Fibroblast of gingiva (primary cell): ENCODE data around the gene FNDC3A.
"Not testable (repeated sequence)": the region's sequence is repeated elsewhere in the genome, so short reads cannot be mapped to it uniquely, and the experiment has no call there.

Experiments
- DNase-seq: peaks from one replicate; pipeline ENCODE4 v3.0.0-alpha.2; 2011; ENCODE audit warnings: low read depth

The FNDC3A gene

DNA sequence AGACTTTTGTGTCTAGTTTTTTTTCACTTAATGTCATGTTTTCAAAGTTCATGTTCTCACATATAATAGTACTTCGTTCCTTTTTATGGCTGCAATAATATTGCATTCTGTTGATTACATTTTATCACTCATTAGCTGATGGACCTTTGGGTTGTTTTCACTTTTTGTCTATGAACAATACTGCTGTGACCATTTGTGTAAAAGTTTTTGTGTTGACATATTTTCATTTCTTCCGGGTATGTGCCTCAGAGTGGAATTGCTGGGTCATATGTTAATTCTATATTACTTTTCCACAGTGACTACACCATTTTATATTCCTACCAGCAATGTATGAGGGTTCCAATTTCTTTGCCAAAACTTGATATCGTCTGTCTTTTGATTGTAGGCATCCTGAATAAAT lies 158.6 kb downstream of the FNDC3A start:
- no peak for DNase-seq

DNA sequence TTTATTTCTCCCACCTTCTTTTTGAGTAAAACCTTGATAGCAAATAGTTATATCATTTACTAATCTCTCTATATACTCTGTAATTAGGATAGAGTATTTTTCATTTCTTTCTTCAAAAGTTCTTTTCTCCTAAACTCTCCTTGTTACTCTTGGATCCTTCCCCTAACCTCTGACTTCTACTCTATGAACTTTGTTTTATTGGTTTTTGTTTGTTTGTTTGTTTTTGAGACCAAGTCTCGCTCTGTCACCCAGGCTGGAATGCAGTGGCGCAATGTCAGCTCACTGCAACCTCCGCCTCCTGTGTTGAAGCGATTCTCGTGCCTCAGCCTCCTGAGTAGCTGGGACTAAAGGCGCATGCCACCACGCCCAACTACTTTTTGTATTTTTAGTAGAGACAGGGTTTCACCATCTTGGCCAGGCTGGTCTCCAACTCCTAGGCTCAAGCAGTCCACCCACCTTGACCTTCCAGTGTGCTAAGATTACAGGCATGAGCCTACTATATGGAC lies 161.5 kb downstream of the FNDC3A start:
- DNase-seq = not testable (repeated sequence)

DNA sequence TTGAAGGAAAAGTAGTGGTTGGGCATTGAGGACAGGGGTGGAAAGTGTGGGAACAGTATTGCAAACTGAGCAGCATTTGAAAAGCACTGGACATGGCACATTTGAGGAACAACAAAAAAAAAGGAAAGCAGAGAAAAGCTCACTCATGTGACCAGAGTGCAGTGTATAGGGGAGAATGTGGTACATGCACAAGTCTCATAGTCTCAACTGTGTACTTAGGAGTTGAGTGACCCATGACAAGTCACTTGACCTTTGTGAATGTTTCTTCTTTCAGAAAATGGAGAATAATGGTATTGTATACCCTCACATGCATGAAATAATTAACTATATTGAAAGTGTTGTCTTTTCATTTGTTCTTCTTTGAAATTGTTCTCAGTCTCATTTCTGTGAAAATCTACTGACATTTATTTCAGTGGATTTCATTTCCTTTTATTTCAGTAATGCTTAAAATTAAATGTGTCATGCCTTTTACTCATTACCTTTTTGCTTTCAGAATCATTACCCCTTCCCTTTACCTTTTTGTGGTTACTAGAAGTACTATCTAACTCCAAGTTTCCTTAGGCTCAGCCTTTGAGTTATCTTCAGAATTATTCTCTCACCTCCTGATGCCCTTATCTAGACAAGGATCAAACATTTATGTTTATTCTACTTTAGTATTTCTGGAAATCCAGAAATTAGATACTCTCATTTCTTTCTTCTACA lies 165.3 kb downstream of the FNDC3A start:
- DNase-seq = no peak

DNA sequence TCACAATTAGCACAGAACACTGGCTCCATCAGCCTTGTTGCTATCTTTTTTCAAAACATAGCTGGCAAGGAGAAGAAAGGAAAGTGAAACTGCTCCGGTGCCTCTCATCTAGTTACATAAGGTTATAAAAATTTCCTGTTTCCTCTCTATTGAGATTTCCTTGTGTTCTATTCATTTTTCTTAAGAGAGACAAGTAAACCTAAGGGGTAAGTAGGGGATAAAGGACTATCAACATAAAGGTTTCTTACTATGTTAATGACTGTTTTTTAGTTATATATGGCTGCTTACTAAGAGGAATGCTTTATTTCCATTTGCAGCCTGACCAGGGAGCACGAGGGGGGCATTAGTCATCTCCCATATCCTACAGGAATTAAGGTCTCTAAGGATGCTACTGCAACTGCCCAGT lies 171.2 kb downstream of the FNDC3A start:
- no peak for DNase-seq

DNA sequence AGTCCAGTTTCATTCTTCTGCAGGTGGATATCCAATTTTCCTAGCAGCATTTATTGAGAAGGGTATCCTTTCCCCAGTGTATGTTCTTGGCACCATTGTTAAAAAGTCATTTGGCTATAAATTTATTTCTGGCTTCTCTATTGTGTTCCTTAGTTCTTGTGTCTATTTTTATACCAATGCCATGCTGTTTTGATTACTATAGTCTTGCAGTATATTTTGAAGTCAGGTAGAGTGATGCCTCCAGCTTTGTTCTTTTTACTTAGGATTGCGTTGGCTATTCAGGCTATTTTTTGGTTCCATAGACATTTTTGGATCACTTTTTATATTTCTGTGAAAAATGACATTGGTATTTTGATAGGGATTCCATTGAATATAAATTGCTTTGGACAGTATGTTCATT lies 172.7 kb downstream of the FNDC3A start:
- no peak for DNase-seq

DNA sequence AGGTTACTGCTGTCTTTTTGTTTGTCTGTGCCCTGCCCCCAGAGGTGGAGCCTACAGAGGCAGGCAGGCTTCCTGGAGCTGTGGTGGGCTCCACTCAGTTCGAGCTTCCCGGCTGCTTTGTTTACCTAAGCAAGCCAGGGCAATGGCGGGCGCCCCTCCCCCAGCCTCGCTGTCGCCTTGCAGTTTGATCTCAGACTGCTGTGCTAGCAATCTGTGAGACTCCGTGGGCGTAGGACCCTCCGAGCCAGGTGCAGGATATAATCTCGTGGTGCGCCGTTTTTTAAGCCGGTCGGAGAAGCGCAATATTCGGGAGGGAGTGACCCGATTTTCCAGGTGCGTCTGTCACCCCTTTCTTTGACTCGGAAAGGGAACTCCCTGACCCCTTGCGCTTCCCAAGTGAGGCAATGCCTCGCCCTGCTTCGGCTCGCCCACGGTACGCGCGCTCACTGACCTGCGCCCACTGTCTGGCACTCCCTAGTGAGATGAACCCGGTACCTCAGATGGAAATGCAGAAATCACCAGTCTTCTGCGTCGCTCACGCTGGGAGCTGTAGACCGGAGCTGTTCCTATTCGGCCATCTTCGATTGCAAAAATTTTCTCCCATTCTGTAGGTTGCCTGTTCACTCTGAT lies 182.4 kb downstream of the FNDC3A start:
- DNase-seq = not testable (repeated sequence)

DNA sequence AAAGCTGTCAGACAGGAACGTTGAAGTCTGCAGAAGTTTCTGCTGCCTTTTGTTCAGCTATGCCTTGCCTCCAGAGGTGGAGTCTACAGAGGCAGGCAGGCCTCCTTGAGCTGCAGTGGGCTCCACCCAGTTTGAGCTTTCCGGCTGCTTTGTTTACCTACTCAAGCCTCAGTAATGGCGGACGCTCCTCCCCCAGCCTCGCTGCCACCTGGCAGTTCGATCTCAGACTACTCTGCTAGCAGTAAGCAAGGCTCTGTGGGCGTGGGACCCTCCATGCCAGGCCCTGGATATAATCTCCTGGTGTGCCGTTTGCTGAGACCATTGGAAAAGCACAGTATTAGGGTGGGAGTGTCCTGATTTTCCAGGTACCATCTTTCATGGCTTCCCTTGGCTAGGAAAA lies 187.4 kb downstream of the FNDC3A start:
- DNase-seq = not testable (repeated sequence)

DNA sequence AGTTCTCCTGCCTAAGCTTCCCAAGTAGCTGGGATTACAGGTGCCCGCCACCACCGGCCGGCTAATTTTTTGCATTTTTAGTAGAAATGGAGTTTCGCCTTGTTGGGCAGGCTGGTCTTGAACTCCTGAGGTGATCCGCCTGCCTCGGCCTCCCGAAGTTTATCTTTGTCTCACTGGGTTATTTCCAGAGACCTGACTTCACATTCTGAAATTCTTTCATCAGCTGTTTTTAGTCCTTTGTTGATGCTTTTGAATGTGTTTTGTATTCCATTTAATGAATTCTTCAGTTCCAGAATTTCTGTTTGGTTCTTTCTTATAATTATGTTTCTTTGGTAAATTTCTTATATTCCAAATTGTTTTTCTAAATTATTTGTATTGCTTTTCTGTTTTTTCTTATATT lies 189.0 kb downstream of the FNDC3A start:
- DNase-seq = no peak

DNA sequence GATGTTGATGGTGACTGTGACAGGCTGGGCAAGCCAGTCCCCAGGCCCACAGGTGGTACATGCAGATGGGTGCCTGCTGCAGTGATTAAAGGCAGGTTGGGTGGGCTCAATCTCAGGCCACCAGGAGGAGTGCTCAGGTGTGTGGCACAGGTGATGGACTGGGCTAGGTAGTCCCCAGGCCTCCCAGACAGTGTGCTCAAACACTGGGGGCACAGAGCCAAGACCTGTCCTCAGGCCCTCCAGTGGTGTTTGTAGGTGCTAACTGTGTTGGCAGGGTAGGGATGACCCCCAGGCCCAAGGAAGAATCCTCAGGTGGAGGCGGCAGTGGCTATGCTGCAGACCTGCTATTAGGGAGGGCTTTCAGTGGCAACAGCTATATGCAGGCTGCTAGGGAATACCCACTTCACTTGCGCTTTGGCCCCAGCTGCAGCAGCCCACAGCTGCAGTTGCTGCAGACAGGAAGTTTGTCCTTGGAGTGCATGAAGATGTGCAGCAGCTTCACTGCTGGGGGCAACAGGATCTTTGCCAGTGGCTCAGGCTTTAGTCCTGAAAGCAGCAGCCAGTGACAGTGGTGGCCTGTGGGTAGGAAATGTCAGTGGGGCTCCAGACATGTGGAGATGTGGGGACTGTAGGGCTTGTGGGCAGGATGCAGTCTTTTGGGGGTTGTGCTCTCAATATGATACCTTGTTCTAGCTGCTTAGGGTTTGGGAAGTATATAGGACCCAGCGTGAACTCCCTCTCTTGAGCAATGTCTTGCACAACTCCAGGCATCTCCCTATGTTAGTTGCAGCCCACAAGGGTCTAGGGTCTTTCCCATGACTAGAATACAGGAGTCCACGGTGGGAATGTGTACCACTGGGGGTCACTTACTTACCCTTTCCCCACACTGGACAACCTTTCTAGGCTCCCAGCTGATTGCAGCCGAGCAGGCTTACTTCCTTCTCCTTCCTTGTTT lies 190.4 kb downstream of the FNDC3A start:
- DNase-seq = peak; percentile 2

DNA sequence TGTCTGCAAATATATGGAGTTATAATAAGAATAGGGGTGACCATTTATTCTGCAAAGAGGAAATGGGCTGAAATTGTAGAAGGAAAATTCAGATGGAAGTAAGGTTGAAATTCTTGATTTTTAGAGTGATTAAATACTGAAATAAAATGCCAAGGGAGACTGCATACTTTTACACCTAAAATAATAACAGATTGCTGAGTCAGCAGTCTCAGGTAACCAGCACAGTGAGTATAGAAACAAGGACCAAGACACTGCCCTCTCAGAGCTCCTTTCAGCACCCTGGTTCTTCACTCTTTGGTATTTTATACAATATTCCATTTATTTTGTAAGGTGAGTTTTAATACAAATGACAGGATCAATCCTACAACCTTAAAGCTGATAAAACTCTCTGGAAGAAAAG lies 195.6 kb downstream of the FNDC3A start:
- DNase-seq = no peak

DNA sequence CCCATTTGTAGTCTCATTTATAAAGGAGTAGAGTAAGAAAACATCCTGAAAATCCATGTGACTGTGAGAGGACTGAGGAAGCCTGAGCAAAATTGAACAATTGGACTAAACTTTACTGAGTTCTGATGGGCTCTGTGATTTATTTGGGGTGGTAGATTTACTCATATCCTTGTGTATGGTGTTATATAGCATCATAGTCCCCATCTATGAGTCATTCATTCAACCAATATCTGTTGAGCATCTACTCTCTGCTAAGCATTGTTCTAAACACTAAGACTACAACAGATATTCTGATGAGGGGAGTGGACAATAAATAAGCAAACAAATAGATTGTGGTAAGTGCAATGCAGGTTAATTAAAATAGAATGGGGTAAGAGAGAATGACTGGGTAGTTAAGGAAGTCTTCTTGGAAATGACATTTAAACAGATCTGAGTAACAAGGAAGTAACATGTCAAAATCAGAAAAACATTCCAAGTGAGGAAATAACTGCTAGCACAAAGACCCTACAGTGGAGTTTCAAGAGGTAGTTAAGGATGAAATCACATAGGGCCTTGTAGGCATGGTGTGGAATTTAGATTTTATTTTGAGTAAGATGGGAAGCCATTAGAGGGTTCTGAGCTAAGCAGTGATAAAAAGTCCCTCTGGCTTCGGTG lies 208.1 kb downstream of the FNDC3A start:
- DNase-seq = no peak

DNA sequence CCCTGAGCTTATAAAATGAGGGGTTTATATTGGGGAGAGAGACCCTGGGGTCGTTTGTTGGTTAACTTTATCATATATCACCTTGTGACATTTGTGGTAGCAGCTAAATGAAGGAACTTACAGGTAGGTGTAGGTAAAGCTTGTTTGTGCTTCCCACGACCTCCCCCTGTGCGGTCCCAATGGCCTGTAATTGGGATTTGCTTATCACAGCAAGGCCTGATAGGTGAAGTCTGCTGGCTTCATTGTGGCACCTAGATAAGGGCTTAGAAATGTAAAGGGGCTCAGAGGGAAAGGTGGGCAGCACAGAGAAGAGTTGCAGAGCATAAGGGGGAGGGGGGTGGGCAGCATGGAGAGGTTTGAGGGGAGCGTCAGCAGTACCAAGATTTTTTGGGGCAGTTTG lies 208.9 kb downstream of the FNDC3A start:
- no peak for DNase-seq

DNA sequence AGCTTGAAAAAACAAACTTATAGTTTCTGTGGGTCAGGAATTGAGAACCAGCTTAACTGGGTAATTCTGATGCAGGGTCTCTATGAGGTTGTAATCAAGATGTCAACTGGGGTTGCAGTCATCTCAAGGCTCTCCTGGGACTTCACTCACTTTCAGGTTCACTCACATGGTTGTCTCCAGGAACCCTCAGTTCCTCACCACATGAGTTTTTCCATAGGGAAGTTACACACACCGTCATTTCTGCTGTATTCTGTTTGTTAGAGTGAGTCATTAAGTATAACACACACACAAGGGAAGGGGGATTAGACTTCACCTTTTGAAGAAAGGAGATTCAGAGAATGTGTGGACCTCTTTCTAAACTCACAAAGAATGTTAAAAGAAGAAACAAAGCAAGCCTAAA lies 209.6 kb downstream of the FNDC3A start:
- no peak for DNase-seq

DNA sequence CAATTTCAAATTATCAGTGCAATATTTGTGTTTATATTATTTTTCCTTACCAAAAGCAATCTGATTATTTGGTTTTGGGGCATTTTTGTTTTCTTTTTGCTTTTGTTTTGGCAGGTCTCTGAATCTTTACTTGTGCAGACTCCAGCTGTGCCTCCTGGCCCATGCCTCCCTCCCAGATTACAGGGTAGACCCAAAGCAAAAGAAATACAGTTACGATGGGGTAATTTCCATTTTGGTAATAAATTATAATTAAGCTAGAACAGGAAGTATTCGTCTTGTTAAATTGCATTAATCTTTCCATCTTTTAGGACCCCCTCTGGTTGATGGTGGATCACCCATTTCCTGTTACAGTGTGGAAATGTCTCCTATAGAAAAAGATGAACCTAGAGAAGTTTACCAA lies 215.2 kb downstream of the FNDC3A start:
- no peak for DNase-seq

DNA sequence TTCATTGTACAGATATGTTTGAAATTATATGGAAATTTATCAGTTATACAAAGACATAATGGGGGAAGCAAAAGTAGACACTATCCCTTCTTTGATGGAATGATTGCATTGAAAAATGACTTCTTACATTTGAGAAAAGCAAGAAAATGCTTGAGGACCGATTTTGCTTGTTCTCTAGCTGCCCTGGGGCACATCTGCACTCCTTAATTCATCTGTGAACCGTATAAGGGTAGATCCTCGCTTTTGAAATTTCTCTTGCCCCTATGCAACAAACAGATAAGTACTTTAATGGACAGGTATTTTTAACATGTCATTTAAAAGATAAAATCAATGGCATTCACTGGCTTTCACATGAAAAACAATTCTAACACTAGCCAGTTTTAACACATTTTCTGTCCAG lies 230.9 kb downstream of the FNDC3A start:
- DNase-seq = no peak

DNA sequence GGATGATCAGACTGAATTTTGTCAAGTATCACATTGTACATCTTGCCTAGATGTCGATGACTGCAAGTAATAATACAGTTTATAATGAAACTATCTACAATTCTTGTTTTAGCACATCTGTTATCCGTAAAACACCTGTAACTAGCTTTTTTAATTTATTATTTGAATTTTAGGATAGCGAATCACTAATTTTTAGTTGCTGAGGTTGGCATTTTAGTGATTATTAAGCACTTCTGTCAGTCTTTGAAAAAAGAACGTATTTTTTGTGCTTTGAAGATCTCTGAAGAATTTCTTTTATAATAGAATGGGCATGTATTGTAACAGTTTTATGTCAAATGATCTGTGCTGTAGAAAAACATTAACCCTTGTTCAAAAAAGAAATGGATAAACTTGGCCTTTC lies 232.9 kb downstream of the FNDC3A start:
- DNase-seq = no peak

DNA sequence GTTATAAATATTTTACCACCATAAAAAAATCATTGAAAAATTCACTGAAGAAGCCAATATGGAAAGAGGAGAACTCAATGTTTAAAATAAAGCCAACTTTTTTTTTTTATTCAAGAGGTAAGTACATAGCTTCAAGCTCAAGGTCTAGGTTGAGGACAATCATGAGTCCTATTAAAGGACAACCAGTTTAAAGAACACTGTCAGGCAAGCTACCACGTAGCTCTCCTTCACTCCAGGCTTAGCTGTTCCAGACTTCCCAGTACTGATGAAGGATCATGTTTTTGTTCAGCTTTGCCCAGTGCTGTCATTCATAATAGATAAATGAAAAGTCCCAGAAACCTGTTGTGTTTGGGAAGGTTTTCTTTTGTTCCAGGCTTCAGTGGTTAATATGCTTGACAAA lies 234.4 kb downstream of the FNDC3A start:
- DNase-seq = no peak

DNA sequence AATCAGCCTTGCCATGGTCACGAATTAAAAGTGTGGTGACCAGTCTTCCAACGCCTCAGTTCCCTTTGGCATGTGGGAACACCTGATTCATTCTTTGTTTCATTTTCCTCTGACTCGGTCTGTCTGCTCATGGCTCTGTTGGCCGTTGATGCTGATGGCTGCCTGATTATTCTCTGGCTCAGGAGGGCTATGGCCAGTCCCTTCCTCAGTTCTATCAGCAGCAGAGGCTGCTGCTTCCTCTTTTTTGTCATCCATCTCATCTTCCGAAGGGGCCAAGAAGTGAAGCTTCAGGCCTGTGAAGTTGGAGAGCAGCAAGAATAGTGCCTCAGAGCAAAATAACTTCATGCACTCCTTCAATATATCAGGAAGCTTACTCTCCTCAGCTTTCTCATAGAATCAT lies 235.0 kb downstream of the FNDC3A start:
- no peak for DNase-seq

DNA sequence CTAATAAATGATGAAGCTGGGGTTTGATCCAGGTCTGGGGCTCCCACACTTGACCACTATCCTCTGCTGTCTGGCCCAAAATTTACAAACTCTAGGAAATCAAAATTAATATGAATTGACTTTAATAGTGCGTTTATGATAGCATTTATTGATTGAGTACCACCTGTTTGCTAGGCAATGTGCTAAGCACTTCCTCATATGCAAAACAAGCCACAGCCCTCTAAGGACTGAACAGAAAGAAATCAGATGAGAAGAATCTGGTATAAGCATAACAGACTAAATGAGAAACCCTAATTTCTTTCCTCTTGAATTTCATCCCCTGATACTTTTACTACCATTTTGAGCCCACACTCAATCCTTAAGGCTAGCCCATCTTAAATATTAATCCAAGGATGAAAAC lies 237.8 kb downstream of the FNDC3A start:
- no peak for DNase-seq

DNA sequence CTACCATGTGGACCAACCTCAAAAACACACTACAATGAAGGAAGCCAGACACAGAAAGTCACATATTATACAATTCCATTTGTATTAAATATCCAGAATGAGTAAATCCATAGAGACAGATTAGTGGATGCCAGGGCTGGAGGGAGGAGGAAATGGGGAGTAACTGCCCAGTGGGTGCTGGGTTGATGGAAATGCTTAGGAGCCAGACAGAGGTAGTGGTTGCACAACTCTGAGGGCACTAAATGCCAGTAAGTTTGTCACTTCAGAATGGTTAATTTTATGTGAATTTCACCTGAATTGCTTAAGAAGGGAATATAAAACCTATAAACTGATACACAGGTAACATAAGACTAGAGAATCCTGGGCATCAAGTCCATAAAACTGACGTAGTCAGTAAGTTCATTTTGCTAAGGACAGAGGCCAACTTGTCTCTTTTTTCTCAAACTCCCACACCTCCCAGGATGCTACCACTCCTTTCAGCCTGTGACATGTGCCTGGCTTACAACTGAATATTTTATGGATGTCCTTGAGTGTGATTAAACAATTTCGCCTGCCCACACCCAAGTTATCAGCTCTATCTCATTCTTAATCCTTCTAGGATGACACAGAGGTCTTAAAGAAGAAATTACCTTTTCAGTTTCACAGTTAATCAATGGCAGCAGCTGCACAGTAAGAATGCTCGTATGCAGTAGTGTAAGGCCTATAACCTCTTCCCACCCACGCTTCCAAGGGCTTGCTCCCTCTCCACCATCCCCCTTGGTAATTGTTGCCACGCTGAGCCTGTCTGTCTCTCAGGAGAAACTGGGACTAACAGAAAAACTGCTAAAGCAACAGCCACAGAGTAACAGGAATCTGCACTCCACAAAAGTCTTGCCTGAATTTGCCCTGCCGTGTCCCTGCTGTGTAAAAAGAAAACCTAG lies 238.5 kb downstream of the FNDC3A start:
- DNase-seq = no peak

DNA sequence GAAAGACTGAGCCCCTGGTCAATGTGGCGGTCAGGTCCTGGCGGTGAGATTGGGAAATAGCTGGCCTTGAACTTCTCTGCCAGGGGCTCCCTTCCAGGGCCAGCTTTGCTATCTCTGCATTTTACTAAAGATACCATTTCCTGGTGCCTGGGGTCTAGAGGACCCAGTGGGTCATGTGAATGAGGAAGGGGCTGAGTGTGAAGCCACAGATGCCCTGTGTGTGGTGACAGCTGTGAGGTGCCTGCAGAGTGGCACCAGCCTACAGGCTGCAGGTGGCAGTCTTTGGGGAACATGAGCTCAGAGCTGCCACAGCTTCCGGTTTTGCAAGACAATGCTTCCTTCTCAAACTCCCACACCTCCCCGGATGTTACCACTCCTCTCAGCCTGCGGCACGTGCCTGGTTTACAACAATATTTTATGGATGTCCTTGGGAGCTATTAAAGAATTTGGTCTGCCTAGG lies 239.2 kb downstream of the FNDC3A start:
- DNase-seq = no peak
